Measurements from ENCODE around the gene POLR2J.
"Not testable (repeated sequence)": the region's sequence is repeated elsewhere in the genome, so short reads cannot be mapped to it uniquely, and the experiment has no call there.

- TF ChIP-seq CTCF, ZBTB1, ZNF140, SP2, ZNF169, ZNF175 (tag by site-specific recombination; IDR thresholded peaks at IDR 0.05): not testable (repeated sequence)
- TF ChIP-seq, protein P1, sequence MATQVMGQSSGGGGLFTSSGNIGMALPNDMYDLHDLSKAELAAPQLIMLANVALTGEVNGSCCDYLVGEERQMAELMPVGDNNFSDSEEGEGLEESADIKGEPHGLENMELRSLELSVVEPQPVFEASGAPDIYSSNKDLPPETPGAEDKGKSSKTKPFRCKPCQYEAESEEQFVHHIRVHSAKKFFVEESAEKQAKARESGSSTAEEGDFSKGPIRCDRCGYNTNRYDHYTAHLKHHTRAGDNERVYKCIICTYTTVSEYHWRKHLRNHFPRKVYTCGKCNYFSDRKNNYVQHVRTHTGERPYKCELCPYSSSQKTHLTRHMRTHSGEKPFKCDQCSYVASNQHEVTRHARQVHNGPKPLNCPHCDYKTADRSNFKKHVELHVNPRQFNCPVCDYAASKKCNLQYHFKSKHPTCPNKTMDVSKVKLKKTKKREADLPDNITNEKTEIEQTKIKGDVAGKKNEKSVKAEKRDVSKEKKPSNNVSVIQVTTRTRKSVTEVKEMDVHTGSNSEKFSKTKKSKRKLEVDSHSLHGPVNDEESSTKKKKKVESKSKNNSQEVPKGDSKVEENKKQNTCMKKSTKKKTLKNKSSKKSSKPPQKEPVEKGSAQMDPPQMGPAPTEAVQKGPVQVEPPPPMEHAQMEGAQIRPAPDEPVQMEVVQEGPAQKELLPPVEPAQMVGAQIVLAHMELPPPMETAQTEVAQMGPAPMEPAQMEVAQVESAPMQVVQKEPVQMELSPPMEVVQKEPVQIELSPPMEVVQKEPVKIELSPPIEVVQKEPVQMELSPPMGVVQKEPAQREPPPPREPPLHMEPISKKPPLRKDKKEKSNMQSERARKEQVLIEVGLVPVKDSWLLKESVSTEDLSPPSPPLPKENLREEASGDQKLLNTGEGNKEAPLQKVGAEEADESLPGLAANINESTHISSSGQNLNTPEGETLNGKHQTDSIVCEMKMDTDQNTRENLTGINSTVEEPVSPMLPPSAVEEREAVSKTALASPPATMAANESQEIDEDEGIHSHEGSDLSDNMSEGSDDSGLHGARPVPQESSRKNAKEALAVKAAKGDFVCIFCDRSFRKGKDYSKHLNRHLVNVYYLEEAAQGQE (tag by site-specific recombination; IDR thresholded peaks at IDR 0.05): not testable (repeated sequence)
- TF ChIP-seq, protein P2, sequence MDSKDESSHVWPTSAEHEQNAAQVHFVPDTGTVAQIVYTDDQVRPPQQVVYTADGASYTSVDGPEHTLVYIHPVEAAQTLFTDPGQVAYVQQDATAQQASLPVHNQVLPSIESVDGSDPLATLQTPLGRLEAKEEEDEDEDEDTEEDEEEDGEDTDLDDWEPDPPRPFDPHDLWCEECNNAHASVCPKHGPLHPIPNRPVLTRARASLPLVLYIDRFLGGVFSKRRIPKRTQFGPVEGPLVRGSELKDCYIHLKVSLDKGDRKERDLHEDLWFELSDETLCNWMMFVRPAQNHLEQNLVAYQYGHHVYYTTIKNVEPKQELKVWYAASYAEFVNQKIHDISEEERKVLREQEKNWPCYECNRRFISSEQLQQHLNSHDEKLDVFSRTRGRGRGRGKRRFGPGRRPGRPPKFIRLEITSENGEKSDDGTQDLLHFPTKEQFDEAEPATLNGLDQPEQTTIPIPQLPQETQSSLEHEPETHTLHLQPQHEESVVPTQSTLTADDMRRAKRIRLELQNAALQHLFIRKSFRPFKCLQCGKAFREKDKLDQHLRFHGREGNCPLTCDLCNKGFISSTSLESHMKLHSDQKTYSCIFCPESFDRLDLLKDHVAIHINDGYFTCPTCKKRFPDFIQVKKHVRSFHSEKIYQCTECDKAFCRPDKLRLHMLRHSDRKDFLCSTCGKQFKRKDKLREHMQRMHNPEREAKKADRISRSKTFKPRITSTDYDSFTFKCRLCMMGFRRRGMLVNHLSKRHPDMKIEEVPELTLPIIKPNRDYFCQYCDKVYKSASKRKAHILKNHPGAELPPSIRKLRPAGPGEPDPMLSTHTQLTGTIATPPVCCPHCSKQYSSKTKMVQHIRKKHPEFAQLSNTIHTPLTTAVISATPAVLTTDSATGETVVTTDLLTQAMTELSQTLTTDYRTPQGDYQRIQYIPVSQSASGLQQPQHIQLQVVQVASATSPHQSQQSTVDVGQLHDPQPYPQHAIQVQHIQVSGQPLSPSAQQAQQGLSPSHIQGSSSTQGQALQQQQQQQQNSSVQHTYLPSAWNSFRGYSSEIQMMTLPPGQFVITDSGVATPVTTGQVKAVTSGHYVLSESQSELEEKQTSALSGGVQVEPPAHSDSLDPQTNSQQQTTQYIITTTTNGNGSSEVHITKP (tag by site-specific recombination; IDR thresholded peaks at IDR 0.05): not testable (repeated sequence)
Measured at GRCh38 chr7:102490529-102491075, 11.9 kb upstream of the POLR2J start.

All from HEK293 (cell line).